ENCODE results near the gene TTLL10.

DNA sequence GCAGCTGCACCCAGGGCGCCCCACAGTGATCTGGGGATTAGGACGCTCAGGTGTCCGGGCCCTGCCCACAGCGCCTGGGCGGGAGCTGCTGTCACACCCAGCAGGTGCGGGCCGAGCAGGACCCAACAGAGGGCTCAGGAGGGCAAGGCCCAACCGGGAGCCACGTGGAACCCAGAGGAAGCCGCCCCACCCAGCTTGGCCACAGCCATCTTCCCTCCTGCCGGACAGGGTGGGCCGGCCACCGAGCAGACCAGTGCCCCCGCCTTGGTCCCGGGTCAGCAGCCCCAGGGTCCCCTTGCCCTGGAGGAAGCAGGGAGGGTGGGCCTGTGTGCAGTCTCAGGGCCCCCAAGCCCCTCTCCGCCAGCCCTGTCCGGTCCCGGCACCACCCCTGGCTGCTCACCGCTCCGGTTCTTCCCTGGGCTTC lies 6.3 kb upstream of the TTLL10 start:
- TF ChIP-seq, protein P1, sequence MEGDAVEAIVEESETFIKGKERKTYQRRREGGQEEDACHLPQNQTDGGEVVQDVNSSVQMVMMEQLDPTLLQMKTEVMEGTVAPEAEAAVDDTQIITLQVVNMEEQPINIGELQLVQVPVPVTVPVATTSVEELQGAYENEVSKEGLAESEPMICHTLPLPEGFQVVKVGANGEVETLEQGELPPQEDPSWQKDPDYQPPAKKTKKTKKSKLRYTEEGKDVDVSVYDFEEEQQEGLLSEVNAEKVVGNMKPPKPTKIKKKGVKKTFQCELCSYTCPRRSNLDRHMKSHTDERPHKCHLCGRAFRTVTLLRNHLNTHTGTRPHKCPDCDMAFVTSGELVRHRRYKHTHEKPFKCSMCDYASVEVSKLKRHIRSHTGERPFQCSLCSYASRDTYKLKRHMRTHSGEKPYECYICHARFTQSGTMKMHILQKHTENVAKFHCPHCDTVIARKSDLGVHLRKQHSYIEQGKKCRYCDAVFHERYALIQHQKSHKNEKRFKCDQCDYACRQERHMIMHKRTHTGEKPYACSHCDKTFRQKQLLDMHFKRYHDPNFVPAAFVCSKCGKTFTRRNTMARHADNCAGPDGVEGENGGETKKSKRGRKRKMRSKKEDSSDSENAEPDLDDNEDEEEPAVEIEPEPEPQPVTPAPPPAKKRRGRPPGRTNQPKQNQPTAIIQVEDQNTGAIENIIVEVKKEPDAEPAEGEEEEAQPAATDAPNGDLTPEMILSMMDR (IDR thresholded peaks at IDR 0.05; ENCODE audit: poor library complexity, severe bottlenecking) = no peak
- TF ChIP-seq SMC3 (conservative IDR thresholded peaks at IDR 0.05; ENCODE audit: poor library complexity) (no peak), EZH2 (IDR thresholded peaks at IDR 0.05; ENCODE audit: borderline replicate concordance, insufficient read depth, low read length, poor library complexity, severe bottlenecking) (no peak)
- TF ChIP-seq, protein P2, sequence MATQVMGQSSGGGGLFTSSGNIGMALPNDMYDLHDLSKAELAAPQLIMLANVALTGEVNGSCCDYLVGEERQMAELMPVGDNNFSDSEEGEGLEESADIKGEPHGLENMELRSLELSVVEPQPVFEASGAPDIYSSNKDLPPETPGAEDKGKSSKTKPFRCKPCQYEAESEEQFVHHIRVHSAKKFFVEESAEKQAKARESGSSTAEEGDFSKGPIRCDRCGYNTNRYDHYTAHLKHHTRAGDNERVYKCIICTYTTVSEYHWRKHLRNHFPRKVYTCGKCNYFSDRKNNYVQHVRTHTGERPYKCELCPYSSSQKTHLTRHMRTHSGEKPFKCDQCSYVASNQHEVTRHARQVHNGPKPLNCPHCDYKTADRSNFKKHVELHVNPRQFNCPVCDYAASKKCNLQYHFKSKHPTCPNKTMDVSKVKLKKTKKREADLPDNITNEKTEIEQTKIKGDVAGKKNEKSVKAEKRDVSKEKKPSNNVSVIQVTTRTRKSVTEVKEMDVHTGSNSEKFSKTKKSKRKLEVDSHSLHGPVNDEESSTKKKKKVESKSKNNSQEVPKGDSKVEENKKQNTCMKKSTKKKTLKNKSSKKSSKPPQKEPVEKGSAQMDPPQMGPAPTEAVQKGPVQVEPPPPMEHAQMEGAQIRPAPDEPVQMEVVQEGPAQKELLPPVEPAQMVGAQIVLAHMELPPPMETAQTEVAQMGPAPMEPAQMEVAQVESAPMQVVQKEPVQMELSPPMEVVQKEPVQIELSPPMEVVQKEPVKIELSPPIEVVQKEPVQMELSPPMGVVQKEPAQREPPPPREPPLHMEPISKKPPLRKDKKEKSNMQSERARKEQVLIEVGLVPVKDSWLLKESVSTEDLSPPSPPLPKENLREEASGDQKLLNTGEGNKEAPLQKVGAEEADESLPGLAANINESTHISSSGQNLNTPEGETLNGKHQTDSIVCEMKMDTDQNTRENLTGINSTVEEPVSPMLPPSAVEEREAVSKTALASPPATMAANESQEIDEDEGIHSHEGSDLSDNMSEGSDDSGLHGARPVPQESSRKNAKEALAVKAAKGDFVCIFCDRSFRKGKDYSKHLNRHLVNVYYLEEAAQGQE (IDR thresholded peaks at IDR 0.05; ENCODE audit: borderline replicate concordance) = no peak
